Measurements from ENCODE around the gene FTH1.
A peak's percentile ranks its signal among the peaks of the same experiment; 100 is the strongest.

FTH1 gene

DNA sequence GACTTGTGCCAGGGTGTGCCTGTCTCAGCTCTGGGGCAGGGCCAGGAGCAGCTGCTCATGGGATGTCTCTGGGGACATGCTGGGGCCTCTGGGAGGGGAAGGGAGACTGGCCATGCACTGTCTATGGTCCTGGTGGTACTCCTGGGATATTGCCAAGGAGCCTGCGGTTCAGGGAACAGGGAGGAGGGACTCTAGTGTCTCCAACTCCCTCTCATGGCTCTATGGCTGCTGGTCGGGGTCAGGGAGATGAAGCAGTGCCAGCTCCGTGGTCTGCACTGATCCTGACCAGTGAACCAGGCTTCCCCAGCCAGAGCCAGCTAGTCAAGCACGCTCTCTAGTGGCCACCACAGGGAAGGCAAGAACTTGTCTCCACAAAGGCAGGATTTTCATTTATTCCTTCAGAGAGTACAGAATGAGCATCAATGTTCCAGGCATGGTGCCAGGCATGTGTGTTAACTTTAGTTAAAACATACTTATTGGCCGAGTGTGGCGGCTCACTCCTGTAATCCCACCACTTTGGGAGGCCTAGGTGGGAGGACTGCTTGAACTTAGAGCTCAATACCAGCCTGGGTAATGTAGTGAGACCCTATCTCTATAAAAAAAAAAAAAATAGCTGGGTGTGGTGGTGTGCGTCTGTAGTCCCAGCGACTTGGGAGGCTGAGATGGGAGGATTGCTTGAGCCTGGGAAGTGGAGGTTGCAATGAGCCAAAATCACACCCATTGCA is 19.8 kb downstream of the FTH1 start:
- peak in 1 of 2 experiments; percentile 63 for DNase-seq

DNA sequence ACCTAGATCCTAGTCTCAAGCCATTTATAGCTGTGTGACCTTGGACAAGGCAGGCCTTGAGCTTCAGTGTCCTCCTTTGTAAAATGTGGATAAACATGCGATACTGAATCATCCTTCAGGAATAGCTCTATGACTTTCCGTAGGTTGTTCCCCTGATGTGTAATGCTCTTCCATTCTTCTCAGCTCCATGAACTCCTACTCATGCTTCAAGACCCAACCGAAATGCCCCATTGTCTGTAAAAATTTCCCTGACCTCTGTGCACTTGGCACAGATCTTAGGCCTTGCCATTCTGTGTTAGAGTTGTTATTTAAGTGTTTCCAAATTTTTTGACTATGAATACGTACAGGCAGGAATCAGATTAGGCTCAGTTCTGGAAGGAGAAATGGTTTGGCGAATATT is 20.5 kb downstream of the FTH1 start:
- no peak for DNase-seq

DNA sequence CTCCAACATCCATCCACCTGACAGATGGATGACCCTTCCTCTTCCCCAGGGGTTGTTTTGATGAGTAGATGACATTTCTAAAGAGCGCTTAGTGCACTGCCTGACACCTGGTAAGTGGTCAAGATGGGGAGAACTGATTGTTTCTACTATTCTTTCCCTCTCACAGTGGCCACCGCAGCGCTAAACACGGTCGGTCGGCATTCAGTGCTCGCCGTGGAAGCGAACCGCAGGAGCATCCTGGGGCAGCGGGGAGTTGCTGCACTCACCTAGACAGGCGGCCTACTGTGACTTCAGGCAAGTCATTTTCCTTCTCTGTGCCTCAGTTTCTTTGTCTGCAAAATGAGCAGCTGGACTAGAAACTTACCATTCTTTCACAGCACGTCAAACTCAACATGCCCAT is 22.2 kb downstream of the FTH1 start:
- no peak for DNase-seq

DNA sequence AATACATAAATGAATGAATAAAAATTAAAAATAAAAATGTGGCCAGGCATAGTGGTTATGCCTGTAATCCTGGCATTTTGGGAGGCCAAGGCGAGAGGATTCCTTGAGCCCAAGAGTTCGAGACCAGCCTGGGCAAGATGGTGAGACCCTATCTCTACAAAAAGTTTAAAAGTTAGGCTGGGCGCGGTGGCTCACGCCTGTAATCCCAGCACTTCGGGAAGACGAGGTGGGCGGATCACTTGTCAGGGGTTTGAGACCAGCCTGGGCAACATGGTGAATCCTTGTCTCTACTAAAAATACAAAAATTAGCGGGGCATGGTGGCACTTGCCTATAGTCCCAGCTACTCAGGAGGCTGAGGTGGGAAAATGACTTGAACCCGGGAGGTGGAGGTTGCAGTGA is 27.0 kb downstream of the FTH1 start:
- DNase-seq, result no peak

DNA sequence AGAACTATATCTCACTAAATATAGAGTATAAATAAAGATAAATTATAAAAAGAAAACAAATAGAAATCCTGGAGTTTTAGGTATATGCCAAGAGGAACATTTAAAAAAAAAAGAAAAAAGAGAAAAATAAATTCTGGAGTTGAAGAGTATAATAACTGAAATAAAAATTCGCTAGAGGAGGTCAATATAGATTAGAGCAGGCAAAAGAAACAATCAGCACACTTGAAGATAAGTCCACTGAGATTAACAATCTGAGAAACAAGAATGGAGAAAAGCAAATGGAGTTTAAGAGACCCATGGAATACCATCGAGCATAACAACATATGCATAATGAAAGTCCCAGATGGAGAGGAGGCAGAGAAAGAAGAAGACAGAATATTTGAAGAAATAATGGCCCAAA is 31.6 kb downstream of the FTH1 start:
- DNase-seq, result no peak

DNA sequence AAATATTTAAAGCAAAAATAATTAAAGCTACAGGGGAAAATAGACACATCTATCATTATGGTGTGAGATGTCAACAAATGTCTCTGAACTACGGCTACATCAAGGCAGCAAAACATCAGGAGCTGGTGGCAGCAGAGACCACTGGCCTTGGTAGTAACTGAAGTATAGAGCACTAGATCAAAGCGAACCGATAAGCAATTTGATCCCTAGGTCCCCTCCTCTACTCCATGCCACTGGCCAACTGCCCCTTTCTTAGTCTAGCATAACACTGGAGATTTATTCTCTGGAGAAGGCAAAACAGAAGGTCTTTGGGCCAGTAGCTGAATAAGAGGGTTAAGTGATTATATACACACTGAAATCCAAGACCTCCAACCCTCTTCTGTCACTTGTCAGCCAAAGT is 36.5 kb downstream of the FTH1 start:
- DNase-seq, result no peak

DNA sequence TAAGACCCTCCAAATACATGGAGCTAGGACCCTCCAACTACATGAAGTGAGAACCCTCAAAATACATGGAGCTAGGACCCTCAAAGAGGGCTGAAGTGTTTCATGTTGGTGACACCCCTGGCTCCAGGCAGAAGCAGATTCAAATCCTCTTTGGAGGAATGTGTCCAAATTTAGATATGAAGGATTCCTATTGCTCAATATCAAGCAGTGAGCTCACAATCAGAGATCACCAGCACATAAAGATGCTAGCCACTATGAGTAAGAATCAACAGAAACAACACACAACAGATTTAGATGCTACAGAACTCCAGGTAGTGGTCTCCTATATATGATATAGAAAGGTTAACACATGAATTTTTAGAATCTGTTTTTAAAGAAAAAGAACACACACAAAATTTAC is 38.8 kb downstream of the FTH1 start:
- no peak for DNase-seq

DNA sequence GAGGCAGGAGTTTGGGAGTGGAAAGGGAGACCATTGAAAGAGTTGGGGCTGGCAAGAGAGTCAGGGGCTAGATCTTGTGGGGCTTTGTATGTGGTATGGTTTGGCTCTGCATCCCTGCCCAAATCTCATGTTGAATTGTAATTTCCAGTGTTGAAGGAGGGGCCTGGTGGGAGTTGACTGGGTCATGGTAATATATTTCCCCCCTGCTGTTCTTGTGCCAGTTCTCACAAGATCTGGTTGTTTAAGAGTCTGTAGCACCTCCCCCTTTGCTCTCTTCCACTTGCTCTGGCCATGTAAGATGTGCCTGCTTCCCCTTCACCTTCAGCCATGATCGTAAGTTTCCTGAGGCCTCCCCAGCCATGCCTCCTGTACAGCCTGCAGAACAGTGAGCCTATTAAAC is 39.9 kb downstream of the FTH1 start:
- DNase-seq, result no peak

DNA sequence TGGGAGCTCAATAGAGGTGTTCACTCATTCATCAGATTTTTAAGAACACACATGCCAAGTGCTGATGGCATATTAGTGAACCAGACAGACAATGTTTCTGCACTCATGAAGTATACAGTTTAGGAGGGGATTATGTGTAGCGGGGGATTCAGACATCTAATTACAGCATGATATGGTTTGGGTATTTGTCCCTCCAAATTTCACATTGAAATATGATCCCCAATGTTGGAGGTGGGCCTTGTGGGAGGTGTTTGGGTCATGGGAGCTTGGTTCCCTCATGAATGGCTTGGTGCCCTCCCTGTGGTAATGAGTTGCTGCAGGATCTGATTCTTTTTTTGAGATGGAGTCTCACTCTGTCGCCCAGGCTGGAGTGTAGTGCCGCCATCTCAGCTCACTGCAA is 41.2 kb downstream of the FTH1 start:
- no peak for DNase-seq

DNA sequence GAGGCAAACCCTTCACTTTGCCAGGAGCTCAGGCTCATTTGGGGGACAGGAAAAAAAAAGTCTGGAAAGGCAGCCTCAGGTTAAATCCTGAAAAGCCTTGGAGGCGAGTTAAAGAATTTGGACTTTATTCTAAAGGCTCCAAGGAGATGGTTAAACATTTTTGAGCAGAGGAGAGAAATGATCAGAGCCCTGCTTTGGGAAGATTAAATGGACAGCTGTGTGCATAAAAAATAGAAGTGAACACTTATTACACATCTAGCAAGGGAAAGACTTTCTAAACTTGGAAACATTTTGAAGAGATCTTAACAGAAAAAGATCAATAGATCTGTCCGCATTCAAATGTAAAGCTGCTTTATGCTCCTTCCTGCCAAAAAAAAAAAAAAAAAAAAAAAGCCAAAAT is 41.7 kb downstream of the FTH1 start:
- no peak for DNase-seq

DNA sequence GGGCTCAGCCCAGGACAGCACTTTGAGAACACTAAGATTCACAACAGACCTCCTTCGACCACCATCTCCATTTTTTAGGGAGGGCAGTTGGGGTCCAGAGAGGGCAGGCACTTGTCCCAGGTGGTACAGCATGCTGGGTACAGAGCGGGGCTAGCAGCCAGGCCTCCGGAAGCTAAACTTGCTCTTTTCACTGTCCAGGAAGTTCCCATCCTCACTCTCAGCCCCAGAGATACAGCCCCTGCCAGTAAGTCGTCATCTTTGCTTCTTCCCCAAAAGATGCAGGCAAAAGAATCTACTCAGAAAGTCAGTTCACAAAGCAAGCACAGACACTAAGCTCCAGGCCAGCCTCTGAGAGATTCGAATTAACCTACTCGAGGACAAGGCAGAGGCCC is 43.4 kb downstream of the FTH1 start:
- no peak for DNase-seq

DNA sequence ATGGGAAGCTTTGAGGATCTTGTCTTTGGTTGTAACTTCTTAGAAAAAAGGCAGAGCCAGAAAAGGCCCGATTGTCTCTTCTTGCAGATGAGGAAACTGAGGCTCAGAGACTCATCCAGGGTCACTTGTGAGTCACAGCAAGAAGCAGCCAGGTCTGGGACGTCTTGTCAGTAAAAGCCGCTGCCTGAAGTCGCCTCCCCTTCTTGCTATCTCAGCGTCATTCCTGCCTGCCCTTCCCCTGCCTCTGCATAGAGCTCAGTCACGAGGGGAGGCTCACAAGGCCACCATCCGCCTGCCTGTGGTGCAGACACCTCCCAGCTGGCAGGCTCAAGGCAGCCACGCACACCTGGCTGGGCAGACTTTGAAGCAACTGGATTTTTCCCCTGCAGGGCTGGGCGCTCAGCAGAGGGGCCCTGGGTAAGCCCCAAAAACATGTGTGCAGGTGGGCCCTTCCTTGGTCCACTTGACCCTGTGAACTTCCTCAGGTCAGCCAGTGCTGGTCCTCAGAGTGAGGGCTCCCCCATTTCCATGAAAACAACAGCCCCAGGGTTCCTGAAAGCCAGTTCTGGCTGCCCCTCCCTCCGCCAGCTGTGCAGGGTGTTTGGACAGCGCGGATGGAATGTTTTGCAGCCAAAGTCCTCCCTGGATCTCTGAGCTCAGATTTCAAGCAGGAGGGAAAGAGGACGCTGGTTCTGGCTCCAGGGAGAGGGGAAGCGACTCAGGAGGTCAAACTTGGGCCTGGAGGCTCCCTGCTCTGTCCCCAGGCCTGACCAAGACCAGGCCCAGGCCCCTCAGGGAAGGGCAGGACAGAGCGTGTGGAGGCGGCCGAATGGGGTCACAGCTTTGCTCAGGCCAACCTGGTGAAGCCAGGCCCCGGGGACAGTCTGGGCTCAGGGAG is 44.0 kb downstream of the FTH1 start:
- DNase-seq, result no peak

DNA sequence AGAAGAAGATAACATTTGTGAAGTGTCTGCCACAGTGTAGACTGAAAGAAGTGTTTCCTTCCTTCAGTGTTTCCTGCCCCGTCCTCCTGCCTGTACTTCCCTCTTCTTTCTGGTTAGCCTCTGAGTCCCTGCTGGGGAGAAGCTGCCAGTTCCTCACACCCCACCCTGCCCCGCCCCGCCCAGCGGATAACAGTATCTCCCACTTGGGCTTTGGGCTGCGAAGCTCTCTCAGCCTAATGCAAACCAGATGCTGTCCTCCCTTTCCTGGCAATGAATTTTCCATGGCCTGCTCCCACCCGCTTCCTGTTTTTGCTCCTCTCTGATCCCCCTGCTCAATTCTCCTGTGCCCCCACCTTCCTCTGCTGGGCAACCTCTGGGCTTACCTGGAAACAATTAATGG is 44.9 kb downstream of the FTH1 start:
- no peak for DNase-seq

DNA sequence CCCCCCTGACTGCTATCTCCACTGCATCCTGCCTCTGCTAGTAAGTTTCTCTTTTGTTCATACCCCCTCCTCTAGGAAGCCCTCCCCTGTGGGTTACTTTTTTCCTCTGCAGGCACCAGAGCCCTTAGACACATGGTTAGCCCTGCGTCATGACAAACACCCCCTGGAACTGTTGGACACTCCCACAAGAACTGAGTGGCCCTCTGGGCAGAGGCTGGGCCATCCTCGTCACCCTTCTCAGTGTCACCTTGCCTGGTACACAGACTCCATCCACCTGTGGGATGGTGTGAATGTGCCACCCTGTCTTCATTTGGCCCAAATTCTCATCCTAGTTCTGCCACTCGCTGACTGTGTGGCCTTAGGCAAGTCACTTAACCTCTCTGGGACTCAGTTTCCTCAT is 46.0 kb downstream of the FTH1 start:
- DNase-seq, result no peak

DNA sequence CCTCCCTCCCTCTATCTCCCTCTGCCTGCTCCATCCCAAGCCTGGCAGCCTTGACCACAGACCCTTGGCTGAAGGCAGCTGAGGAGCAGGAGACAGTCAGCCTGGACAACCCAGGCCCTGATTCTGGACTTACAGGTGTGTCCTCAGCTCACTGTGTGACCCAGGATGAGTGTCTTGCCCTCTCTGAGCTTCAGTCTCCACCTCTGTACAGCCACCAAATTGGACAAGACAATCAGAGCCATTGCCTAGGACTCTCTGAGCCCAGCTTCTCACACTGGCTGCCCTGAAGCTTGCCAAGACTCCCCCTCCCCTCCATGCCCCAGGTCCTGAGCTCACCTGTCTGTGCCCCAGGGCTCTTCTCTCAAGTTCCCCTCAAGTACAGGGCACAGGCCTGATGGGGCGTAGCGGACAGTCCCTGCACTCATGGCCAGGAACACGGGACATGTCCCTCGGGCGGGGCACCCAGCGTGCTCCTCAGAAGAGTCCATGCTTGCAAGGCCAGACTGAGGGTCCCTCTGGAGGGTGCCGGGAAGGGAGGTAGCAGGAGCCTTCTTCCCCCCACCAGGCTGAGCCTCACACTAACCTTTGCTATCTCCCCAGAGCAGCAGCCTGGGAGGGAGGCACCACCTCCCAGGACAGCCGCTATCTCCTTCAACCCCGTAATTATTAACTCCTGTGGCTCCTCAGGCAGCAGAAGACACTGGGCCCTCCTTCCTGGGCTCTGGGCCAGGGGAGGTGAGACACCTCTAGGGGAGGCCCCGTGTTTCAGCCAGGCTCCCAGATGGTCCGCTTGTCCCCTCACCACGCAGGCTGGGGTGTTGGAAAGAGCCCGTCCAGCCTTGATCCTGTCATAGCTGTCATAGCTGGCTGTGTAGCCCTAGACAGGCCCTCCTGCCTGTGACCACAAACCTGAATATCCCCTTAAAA is 47.5 kb downstream of the FTH1 start:
- no peak for DNase-seq

DNA sequence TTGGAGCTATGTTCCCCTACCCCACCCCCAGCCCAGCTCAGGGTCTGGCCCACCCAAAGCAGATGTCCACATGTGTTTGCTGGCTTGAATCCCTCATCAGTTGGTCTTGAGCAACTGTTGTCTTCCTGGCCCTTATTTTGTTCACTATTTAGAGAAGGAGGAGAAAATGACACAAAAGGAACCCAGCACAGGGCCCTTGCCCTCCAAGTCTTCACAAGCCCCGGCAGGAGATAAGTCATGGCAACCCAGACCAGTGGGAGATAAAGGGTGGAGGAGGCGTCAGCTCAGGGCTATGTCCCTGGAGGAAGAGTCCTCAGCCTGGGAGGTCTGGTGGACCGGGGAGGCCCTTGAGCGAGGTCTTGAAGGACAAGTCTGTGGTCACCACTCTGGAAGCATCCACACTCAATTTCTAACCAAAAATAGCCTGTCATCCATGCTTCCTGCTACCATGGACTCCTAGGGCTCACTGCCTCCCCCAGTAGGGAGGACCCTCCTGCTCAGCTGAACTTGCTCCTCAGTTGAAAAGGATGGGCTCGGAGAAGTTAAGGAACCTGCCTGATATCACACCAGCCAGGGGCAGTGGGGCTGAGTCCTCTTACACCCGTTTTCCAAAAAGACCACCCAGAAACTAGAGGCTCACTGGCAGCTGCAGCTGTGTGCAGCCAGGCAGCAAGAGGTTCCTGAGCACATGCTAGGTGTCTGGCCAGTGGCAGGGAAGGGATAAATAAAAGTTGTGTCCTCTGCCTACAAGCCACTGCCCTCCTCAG is 48.3 kb downstream of the FTH1 start:
- no peak for DNase-seq

DNA sequence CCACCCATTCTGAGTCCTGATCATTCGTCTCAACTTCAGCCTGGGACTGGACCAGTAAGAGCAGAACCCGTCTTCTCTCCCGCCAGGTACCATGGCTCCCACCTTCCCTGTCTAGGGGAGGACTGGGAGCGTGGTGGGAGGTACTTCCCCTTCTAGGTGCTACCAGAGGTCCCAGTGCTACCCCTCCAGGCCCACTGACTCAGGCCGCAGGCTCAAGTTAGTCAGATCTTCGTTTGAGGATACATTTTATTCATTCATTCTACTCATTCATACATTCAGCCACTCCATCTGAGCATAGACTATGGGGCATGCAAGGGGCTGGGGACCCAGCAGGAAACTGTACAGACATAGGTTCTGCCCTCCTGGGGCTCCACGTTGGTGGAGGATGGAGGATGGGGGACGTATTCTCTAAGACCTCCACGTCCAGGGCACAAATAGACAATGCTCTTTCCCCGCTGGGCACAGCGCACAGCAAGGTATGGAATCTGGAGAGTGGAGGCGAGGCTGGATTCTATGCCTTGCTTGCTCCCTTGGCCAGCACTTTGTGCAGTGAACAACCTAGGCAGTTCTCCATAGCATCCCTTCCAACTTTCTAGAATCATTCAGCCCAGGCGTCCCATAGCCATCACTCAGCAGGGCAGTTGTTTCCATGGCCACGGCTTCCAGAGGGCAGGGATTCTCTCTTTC is 49.0 kb downstream of the FTH1 start:
- DNase-seq, result no peak

DNA sequence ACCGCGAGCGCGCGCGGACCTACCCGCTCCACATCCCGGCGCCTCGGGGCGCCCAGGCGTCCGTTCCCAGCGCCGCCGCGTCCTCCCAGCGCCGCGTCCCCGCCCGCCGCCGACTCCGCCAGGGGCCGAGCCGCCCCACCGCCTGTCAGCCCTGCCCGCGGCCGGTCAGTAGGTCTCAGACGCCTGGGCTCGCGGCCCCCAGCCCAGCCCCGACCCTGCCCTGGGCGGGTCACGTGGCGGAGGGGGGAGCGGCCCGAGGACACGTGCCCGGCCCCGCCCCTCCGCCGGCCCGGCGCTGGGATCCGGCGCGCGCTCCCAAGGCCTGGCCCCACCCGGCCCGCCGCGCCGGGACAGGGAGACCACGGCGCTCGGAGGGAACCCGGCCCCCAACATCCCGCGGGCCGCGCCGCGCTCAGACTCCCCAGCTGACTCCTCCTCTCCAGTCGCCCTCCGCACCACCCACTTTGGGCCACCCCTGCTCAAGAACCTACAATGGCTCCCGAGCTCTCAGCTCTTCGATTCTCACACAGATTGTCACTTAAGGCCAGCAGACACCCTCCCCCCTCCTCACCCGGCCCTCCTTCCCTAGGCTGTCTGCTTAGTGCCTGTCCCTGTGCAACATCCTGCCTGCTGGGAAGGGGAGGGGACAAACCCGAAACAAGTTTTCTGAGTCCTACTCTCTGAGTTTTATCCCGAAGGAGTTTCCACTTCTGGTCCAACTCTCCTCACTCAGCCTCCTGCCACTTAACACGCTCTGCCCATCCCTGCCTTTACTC is 49.9 kb downstream of the FTH1 start, which contains the start of gene RAB3IL1:
TSS of gene RAB3IL1 (minus strand) at position 233 of the 776 bp plus-strand sequence. CDS start at position 34, 199 bp downstream.
- no peak for DNase-seq

DNA sequence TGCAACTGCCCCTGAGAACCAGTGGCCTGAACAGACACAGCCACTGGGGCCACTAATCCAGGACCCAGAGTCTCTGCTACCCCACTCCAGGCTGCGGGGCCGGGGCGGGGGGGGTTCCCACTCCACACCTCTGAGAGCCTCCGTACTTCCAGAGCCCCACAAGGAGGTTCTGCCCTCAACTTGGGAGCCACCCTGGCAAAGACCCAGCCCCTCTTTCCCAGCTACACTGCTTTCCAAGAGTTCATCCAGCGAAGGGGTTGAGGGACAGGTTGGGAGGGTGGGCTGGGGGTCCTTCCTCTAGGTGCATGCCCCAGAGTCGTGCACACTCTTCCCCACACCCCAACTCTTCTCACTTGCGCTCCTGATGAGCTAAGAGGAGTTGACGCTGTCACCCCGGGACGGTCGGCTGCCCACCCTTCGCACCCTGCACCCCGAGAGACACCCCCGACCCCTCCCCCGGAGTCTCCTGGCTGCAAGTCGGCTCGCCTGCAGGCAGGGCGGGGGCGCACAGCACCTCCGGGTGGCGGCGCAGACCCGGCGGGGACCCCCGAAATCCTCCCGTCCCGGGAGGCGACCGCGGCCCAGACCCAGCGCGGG is 50.6 kb downstream of the FTH1 start:
- DNase-seq, result no peak

DNA sequence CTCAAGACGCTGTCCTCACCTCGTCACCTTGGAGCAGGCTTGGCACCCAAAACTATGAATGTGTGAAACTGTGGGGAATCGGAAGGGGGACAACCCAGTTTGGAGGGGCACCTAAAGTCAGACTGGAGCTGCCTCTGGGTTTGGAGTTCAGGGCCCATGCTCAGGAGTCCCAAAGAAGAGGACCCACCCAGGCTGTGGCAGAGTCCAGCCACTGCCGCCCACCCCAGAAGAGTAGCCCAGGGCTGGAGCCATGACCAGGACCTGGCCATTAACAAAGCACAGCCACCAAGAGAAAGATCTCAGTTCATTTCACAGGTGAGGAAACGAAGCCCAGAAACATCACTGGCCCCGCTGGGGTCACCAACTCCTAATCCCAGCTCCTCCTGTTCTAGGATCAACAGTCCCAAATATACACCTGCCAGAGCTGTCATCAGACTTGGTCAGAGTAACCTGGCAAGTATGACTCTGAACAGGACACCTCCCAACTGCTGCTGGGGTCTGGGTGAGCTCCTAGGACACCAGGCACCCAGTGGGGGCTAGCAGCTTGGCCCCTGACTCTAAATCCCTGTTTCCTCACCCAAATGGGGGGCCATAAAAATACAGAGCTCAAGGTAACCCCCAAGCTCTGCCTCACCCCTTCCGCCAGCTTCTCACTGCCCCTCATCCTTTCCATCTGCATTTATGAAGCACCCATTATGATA is 52.8 kb downstream of the FTH1 start:
- DNase-seq, result no peak
